AG04450 (cell line): Measurements from ENCODE around the gene DHRS12. TPM values are rescaled to one million over a fixed set of nuclear protein-coding genes. Genes with fewer than 3 reads are reported as not detected.

Experiments
- CTCF ChIA-PET: fragments of 300-600, 350-600 bp; formaldehyde crosslinking; extraction: SDS; loops from one replicate; lab custom pipeline; 2022; ENCODE audit warnings: antibody characterized with exemption, inconsistent platforms; lab: Charles Lee
- POLR2A ChIA-PET: fragments of 350-600 bp; formaldehyde crosslinking; extraction: SDS; loops from one replicate; lab custom pipeline; 2021; ENCODE audit warnings: antibody characterized with exemption, inconsistent platforms; lab: Yijun Ruan, JAX
- DNase-seq: peaks from one replicate; pipeline ENCODE4 v3.0.0-alpha.2; 2011; ENCODE audit warnings: low read depth, low spot score
- H3K27ac ChIP-seq: one replicate; pipeline ENCODE4 v1.5.1; 2012; ENCODE audit warnings: low read depth, low read length, control low read depth
- H3K27me3 ChIP-seq: one replicate; pipeline ENCODE4 v1.6.0; 2012; ENCODE audit warnings: low read length; ENCODE audit not compliant: control insufficient read depth, insufficient read depth
- H3K4me3 ChIP-seq: 2 replicates; pipeline ENCODE4 v1.5.1; 2011; ENCODE audit warnings: mild to moderate bottlenecking, low read depth, low read length, control low read depth
- H3K9me3 ChIP-seq: 2 replicates; pipeline ENCODE4 v1.5.1; 2012; ENCODE audit warnings: low read length; ENCODE audit not compliant: control insufficient read depth, insufficient read depth
- CTCF ChIP-seq: IDR thresholded peaks from 2 replicates; pipeline ENCODE4 v1.5.1; 2011; ENCODE audit warnings: low read depth, low read length, control low read depth, inconsistent platforms
- polyA plus RNA-seq: library from polyadenylated mRNA; depleted of rRNA; stranded (reverse); fragments of >200 nt; gene quantifications from 2 replicates; pipeline ENCODE4 v1.2.3, GENCODE V29; 2011

DHRS12 gene
- polyA plus RNA-seq, 1 experiment, result 3.7 TPM

- peak; percentile 77 for DNase-seq
- TF ChIP-seq CTCF, result 0 out of 2 replicates have a peak, but pooled peaks have one; percentile 6
- POLR2A ChIA-PET, result interaction anchor here (0.6 to 1.7 kb wide), 7 partner anchors 22 to 311 kb away, joined by 3 to 15 read pairs (median 4); partner anchors contain the start of gene INTS6
- Histone ChIP-seq H3K27ac (peak overlapping the region; percentile 83), H3K4me3 (peak overlapping the region; percentile 39), H3K27me3 (no peaks in the 10 kb centered on the region), H3K9me3 (no peaks in the 10 kb centered on the region; the same call in 1 of the 2 replicates)
- CTCF ChIA-PET, result interaction anchor here (0.6 to 1.5 kb wide), 6 partner anchors 22 to 429 kb away, joined by 3 to 5 read pairs (median 3); no protein-coding TSS in a partner anchor
Measured at GRCh38 chr13:51764184-51765141, 39.5 kb downstream of the DHRS12 start.

DNA sequence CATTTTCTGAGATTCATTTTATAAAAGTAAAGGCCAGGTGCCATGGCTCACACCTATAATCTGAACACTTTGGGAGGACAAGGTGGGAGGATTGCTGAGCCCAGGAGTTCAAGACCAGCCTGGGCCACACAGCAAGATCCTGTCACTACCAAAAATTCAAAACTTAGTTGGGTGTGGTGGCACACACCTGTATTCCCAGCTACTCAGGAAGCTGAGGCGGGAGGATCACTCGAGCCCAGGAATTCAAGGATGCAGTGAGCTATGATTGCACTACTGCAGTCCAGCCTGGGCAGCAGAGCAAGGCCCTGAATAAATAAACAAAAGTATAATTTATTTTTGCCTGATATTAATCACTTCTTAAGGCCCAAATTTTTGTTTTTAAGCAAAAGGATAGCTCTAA lies 40.5 kb downstream of the DHRS12 start:
- no peaks in the 10 kb centered on the region; the same call in 1 of the 2 replicates for H3K9me3 ChIP-seq
- H3K4me3 ChIP-seq, result no peak overlapping the region
- no peaks in the 10 kb centered on the region for H3K27me3 ChIP-seq
- CTCF ChIA-PET, result interaction anchor here (0.6 to 1.5 kb wide), 5 partner anchors 21 to 428 kb away, joined by 3 to 5 read pairs (median 3); no protein-coding TSS in a partner anchor
- no peak for DNase-seq
- no peak for TF ChIP-seq CTCF
- H3K27ac ChIP-seq, result peak overlapping the region; percentile 11
- POLR2A ChIA-PET, result interaction anchor here (1.0 to 1.7 kb wide), 3 partner anchors 30 to 310 kb away, joined by 3 to 15 read pairs (median 6); partner anchors contain the start of gene INTS6

- TF ChIP-seq CTCF, result no peak
- DNase-seq, result no peak
- CTCF ChIA-PET, result interaction anchor here (0.5 to 1.4 kb wide), 2 partner anchors 12 to 329 kb away, joined by 3 read pairs; no protein-coding TSS in a partner anchor
Measured at GRCh38 chr13:51761643-51762350, 42.2 kb downstream of the DHRS12 start.

GRCh38 chr13:51760592-51760991 lies 43.4 kb downstream of the DHRS12 start:
- Histone ChIP-seq H3K27me3 (no peaks in the 10 kb centered on the region), H3K9me3 (no peaks in the 10 kb centered on the region), H3K27ac (no peak overlapping the region), H3K4me3 (no peak overlapping the region)
- POLR2A ChIA-PET, result no interaction called here
- CTCF ChIA-PET, result no interaction called here
- no peak for TF ChIP-seq CTCF
- no peak for DNase-seq

More at GRCh38 chr13:51761643-51762350, 42.2 kb downstream of the DHRS12 start:
- Histone ChIP-seq H3K27ac (no peak overlapping the region), H3K4me3 (no peak overlapping the region), H3K9me3 (no peaks in the 10 kb centered on the region), H3K27me3 (no peaks in the 10 kb centered on the region)
- POLR2A ChIA-PET, result interaction anchor here (0.8 kb wide), 1 partner anchor 309 kb away, joined by 6 read pairs; the partner anchor contains the start of gene INTS6
